ENCODE data around the gene ZNF783.
"Not testable (repeated sequence)": the region's sequence is repeated elsewhere in the genome, so short reads cannot be mapped to it uniquely, and the experiment has no call there.

ZNF783 gene

DNA sequence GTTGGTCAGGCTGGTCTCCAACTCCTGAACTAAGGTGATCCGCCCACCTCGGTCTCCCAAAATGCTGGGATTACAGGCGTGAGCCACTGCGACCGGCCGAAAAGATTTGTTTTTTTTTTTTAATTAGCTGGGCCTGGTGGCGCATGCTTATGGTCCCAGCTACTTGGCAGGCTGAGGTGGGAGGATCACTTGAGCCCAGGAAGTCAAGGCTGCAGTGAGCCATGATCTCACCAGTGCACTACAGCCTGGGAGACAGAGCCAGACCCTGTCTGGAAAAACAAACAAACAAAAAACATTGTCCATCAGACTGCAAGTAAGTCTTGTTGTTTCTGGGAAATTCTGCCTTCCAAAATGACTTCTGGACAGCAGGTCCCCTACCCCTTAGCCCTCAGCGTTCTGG is 38.8 kb upstream of the ZNF783 start:
- DNase-seq (ENCODE audit: low spot score): no peak

DNA sequence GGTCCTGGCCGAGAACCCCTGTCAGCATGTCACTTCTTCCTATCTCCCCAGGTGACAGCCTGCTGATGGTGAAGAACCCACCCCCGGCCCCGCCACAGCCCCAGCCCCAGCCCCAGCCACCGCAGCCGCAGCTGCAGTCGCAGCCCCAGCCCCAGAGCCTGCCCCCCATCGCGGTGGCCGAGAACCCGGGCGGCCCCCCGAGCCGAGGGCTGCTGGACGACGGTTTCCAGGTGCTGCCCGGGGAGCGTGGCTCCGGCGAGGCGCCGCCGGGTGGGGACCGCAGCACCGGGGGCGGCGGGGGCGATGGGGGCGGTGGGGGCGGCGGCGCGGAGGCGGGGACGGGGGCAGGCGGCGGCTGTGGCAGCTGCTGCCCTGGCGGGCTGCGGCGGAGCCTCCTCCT is 38.2 kb upstream of the ZNF783 start:
- DNase-seq (ENCODE audit: low spot score): no peak
- TF ChIP-seq, protein P1, sequence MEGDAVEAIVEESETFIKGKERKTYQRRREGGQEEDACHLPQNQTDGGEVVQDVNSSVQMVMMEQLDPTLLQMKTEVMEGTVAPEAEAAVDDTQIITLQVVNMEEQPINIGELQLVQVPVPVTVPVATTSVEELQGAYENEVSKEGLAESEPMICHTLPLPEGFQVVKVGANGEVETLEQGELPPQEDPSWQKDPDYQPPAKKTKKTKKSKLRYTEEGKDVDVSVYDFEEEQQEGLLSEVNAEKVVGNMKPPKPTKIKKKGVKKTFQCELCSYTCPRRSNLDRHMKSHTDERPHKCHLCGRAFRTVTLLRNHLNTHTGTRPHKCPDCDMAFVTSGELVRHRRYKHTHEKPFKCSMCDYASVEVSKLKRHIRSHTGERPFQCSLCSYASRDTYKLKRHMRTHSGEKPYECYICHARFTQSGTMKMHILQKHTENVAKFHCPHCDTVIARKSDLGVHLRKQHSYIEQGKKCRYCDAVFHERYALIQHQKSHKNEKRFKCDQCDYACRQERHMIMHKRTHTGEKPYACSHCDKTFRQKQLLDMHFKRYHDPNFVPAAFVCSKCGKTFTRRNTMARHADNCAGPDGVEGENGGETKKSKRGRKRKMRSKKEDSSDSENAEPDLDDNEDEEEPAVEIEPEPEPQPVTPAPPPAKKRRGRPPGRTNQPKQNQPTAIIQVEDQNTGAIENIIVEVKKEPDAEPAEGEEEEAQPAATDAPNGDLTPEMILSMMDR (IDR thresholded peaks at IDR 0.05; ENCODE audit: extremely low read depth, missing control alignments): no peak

More for the DNA sequence above, 38.8 kb upstream of the ZNF783 start:
- TF ChIP-seq, protein P1 (IDR thresholded peaks at IDR 0.05; ENCODE audit: extremely low read depth, missing control alignments): no peak

DNA sequence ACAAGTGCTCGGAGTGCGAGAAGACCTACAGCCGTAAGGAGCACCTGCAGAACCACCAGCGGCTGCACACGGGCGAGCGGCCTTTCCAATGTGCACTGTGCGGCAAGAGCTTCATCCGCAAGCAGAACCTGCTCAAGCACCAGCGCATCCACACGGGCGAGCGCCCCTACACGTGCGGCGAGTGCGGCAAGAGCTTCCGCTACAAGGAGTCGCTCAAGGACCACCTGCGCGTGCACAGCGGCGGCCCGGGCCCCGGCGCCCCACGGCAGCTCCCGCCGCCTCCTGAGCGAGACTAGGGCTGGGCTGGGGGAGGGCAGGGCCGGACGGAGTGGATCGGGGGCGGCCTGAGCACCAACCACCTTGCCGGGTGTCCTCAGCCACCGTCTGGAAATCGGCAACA is 37.6 kb upstream of the ZNF783 start:
- TF ChIP-seq, protein P1 (IDR thresholded peaks at IDR 0.05; ENCODE audit: extremely low read depth, missing control alignments): no peak
- no peak for DNase-seq (ENCODE audit: low spot score)

DNA sequence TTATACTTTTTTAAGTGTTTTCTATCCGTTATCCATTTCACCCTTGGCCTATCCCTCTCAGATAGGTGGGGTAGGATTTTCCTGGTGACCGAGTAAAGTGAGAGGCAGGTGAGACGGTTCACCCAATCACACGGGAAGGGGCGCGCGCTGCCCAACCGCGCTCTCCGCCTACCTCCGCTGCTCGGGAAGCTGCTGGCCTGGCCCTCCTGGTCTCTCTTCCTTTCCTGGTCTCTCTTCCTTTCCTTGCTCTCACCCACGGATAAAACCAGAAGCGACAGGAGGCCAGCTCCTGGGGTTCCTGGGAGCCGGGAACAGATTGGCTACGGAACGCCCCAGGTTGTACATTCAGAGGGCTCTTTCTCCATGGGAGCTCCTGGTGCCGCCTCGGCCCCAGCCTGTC is 36.9 kb upstream of the ZNF783 start:
- TF ChIP-seq, protein P1 (IDR thresholded peaks at IDR 0.05; ENCODE audit: extremely low read depth, missing control alignments): no peak
- DNase-seq (ENCODE audit: low spot score): peak; percentile 26

DNA sequence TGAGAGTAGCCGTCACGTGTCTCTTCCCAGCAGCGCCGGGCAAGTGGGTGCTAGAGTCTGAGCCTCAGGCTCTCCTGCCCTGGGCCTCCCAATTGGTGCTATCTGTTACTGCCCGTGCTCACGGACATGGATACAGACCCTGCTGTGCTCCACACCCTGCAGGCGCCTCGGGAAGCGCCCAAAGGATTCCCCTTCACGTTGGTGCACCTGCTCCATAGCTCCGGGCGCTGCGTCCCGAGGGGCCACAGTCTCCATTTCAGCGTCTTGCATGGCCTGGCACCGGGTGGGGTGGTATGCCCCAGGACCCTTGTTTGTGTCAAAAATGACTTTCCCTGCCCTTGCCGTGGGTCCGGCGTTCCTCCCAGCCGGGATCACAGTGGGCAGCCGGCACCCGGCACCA is 36.3 kb upstream of the ZNF783 start:
- TF ChIP-seq, protein P1 (IDR thresholded peaks at IDR 0.05; ENCODE audit: extremely low read depth, missing control alignments): no peak
- DNase-seq (ENCODE audit: low spot score): no peak

DNA sequence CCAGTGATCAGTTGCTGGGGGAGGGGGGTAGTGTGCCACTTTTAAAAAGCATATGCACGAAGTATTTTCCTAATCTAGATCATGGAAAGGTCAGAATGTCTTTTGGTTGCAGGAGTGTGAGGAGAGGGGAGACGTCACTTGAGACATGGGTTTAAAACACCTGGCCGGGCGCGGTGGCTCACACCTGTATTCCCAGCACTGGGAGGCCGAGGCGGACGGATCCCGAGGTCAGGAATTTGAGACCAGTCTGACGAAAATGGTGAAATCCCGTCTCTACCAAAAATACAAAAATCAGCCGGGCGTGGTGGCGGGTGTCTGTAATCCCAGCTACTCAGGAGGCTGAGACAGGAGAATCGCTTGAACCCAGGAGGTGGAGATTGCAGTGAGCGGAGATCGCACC is 35.6 kb upstream of the ZNF783 start:
- not testable (repeated sequence) for DNase-seq (ENCODE audit: low spot score)

DNA sequence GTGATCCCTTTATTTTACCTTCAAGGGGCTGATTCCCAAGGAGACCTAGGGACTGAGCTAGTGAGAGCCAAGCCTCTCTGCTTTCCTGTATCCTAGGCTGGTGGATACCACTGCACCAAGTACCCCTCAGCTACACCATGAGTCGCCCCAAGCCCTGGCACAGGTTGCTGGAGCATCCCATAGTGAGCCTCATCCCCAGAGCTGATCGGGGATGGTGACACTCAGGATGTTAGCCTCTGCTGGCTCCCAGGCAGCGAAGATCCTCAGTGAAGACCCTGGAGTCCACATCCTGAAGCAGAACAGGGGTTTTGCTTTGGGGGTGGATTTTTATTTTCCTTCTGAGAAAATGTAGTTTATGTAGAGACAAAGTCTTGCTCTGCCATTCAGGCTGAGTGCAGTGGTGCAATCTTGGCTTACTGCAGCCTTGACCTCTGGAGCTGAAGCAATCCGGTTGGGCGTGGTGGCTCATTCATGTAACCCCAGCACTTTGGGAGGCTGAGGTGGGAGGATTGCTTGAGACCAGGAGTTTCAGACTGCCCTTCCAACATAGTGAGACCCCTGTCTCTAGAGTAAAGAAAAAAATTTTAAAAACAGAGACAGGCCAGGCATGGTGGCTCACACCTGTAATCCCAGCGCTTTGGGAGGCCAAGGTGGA is 35.0 kb upstream of the ZNF783 start:
- DNase-seq (ENCODE audit: low spot score): no peak
- TF ChIP-seq, protein P1 (IDR thresholded peaks at IDR 0.05; ENCODE audit: extremely low read depth, missing control alignments): no peak

DNA sequence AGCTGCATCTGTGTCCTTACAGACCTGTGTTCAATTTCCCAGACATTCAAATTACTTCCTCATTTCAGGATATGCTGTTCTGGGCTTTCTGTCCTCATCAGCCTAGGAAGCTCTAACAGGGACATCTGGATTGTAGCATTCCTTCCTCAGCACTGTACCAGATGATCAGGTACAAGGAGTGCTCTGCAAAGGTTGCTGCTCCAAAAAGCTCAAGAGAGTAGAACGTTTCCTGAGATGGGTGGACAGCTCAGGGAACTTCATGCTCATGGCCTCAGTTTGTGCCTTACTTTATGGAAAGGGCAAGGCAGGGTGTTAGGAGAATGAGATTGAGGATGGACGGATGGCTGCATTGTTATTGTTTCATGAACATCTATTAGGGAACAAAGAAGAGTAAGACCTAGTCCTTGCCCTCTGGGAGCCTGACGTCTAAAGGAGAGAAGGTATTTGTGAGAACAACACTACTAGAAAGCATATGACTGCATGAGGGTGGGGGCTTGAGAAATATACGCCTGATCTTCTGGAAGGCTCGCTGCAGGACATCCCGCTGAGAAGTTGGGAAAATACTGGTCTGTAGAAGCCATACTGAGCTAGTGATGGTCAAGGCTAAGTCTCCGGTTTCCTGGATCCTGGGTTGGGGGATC is 33.0 kb upstream of the ZNF783 start:
- DNase-seq (ENCODE audit: low spot score): no peak
- TF ChIP-seq, protein P1 (IDR thresholded peaks at IDR 0.05; ENCODE audit: extremely low read depth, missing control alignments): no peak
